Measurements from ENCODE around the gene OSBP2.
A peak's percentile ranks its signal among the peaks of the same experiment; 100 is the strongest.
"Not testable (repeated sequence)": the region's sequence is repeated elsewhere in the genome, so short reads cannot be mapped to it uniquely, and the experiment has no call there.

Gene OSBP2

GRCh38 chr22:30694640-30695350 is at the start of gene OSBP2:
Gene OSBP2 (plus strand): TSS chr22:30694874. CDS start chr22:30694910, 36 bp downstream.
- DNase-seq (ENCODE audit: low read depth in 1 of 2, low spot score in 1 of 2) = peak; percentile 6 to 26

- no peak for DNase-seq (ENCODE audit: low read depth in 1 of 2, low spot score in 1 of 2)
Observed at GRCh38 chr22:30646518-30647160, 48.0 kb upstream of the OSBP2 start.

- DNase-seq (ENCODE audit: low read depth in 1 of 2, low spot score in 1 of 2) = no peak
Observed at GRCh38 chr22:30647536-30647935, 47.1 kb upstream of the OSBP2 start.

GRCh38 chr22:30648825-30649224 is 45.8 kb upstream of the OSBP2 start:
- no peak for DNase-seq (ENCODE audit: low read depth in 1 of 2, low spot score in 1 of 2)

GRCh38 chr22:30649430-30650007 is 45.2 kb upstream of the OSBP2 start:
- DNase-seq (ENCODE audit: low read depth in 1 of 2, low spot score in 1 of 2) = peak; percentile 54 to 79

- no peak for DNase-seq (ENCODE audit: low read depth in 1 of 2, low spot score in 1 of 2)
Observed at GRCh38 chr22:30650508-30651116, 44.1 kb upstream of the OSBP2 start.

GRCh38 chr22:30652852-30653251 is 41.8 kb upstream of the OSBP2 start:
- DNase-seq (ENCODE audit: low read depth in 1 of 2, low spot score in 1 of 2) = no peak

- no peak for DNase-seq (ENCODE audit: low read depth in 1 of 2, low spot score in 1 of 2)
Observed at GRCh38 chr22:30654361-30654760, 40.3 kb upstream of the OSBP2 start.

- no peak for DNase-seq (ENCODE audit: low read depth in 1 of 2, low spot score in 1 of 2)
Observed at GRCh38 chr22:30655532-30655931, 39.1 kb upstream of the OSBP2 start.

- no peak for DNase-seq (ENCODE audit: low read depth in 1 of 2, low spot score in 1 of 2)
Observed at GRCh38 chr22:30662040-30662439, 32.6 kb upstream of the OSBP2 start.

GRCh38 chr22:30664798-30665197 is 29.9 kb upstream of the OSBP2 start:
- DNase-seq (ENCODE audit: low read depth in 1 of 2, low spot score in 1 of 2) = no peak

- DNase-seq (ENCODE audit: low read depth in 1 of 2, low spot score in 1 of 2) = no peak
Observed at GRCh38 chr22:30665266-30665665, 29.4 kb upstream of the OSBP2 start.

- no peak for DNase-seq (ENCODE audit: low read depth in 1 of 2, low spot score in 1 of 2)
Observed at GRCh38 chr22:30665786-30666185, 28.9 kb upstream of the OSBP2 start.

GRCh38 chr22:30667107-30667493 is 27.6 kb upstream of the OSBP2 start:
- no peak for DNase-seq (ENCODE audit: low read depth in 1 of 2, low spot score in 1 of 2)

- peak; percentile 93 for DNase-seq (ENCODE audit: low read depth in 1 of 2, low spot score in 1 of 2)
Observed at GRCh38 chr22:30667494-30668385, 26.9 kb upstream of the OSBP2 start, which contains the start of gene DUSP18. Gene DUSP18 (minus strand): TSS chr22:30667875. CDS start chr22:30664003, 3,872 bp downstream.

- DNase-seq (ENCODE audit: low read depth in 1 of 2, low spot score in 1 of 2) = no peak
Observed at GRCh38 chr22:30668386-30668710, 26.3 kb upstream of the OSBP2 start.

- DNase-seq (ENCODE audit: low read depth in 1 of 2, low spot score in 1 of 2) = no peak
Observed at GRCh38 chr22:30671071-30671470, 23.6 kb upstream of the OSBP2 start.

GRCh38 chr22:30673136-30673535 is 21.5 kb upstream of the OSBP2 start:
- DNase-seq (ENCODE audit: low read depth in 1 of 2, low spot score in 1 of 2) = no peak

- DNase-seq (ENCODE audit: low read depth in 1 of 2, low spot score in 1 of 2) = no peak
Observed at GRCh38 chr22:30674482-30674881, 20.2 kb upstream of the OSBP2 start.

GRCh38 chr22:30675436-30675835 is 19.2 kb upstream of the OSBP2 start:
- DNase-seq (ENCODE audit: low read depth in 1 of 2, low spot score in 1 of 2) = no peak

GRCh38 chr22:30676565-30676964 is 18.1 kb upstream of the OSBP2 start:
- not testable (repeated sequence) for DNase-seq (ENCODE audit: low read depth in 1 of 2, low spot score in 1 of 2)

All from stimulated activated CD4-positive, alpha-beta T cell treated with anti-CD3 and anti-CD28 coated beads, Interleukin-15, amount 100 ng/mL, for 1 hour (primary cell).